ENCODE data around the gene DCC.

The DCC gene

DNA sequence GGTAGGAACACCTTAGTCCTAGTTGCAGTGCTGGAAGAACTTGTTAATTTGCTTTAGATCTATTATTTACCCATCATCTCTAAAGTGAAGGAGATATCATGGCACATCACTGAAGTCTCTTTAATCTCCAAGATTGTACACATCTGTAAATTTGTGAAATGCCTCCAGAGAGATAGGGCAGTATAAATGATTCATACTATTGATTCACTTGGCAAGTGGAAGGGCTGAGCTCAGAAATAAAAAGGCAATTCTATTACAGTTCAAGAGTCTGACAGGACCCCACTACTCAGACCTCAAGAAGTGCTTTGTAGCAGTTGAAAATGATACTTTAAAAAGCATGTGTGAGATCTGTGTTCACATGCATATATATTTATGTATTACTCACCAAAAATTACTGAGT is 489.3 kb downstream of the DCC start:
- intact Hi-C loops (cut with DNase I): no loop called here
- DNase-seq: no peak

DNA sequence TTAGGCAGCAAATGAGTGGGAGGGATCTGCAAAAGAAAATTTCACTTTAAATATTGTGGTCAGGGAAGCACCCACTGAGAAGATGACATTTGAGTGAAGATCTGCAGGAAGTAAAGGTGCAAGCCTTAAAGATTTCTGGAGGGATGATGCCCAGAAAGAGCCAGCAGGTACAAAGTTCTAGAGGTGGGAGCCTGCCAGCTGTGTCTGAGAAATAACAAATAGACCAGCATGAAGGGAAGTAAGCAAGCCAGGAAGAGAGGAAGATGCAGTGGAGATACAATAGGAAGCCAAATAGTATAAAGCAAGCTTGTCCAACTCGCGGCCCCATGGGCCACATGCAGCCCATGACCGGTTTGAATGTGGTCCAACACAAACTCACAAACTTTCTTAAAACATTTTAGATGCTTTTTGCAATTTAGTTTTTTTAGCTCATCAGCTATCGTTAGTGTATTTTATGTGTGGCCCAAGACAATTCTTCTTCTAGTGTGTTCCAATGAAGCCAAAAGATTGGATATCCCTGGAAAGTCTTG is 489.9 kb downstream of the DCC start:
- intact Hi-C loops (cut with DNase I): no loop called here

DNA sequence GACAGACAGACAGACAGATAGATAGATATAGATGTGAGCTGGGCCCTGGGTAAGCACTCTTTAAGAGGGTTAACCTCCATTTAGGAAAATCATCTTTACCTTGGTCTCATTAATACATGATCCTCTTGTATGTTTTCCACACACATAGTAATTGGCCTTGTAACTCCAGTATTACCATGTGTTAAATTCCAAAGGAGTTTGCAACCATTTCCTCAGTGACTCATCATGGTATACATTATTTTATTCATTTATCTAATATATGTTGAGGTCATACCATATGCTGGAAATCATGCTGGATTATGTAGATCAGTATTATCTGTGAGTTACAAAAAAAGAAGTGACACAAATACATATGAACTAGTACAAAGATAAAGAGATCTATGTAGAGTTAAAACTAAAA is 504.3 kb downstream of the DCC start:
- no peak for DNase-seq
- intact Hi-C loops (cut with DNase I): no loop called here

More for the DNA sequence above, 489.9 kb downstream of the DCC start:
- no peak for DNase-seq

DNA sequence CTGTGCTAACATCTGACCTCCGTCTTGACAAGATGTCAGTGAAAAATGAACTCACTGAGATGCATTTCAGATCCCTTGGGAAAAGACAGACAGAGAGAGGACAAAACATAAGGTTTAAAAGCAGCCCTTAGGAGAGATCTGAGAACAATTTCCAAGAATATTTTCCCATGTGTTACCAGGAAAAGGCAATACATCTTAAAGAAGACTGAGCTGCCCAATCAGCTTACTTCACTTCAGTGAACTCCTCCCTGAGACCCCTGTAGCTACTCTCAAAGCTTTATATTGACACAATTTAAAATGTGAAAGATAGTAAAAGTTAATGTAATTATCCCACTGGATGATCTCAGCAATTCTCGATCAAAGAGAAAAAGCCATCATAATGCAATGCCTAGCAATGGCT is 505.0 kb downstream of the DCC start:
- DNase-seq: no peak
- intact Hi-C loops (cut with DNase I): no loop called here

DNA sequence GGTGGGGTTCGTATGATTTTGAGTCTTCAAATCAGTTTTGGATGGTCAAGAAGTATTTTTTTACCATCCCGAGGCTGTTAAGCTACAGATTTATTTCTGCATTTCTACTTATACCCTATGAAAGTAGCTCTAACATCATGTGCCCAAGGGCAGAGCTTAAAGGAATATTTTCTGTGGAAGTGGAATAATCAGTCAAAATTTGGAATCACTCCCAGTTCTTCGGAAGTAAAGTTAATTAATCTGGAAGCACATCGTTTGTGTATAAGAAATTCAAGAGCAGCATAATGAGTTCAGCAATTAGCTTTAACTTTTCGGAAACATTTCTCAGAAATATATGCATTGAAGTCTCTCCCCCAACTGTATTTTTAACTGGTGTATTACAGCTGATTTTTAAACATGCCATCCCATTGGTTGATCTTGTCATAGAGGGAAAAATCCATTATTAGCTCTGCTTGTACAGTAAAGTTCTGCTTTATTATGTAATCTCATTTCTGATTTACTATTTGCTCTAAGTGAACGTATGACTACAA is 510.1 kb downstream of the DCC start:
- no peak for DNase-seq
- intact Hi-C loops (cut with DNase I): no loop called here

DNA sequence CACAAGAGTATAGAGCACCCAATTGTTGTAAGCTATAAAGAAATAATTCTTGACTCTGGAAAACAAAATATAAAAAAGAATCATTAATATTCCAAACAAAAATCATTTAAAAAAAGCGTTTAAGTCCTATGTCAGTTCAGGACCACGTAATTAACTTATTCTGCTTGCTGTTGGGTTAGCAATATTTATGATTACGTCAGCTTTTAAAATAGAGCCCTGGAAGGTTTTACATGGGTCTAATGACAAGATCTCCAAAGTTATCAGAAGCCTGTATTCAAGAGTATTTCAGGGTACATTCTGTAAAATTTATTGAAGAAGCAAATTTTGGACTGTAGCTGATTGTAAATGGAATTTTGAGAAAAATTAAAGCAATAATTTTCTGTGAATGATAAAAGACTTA is 521.6 kb downstream of the DCC start:
- DNase-seq: no peak
- intact Hi-C loops (cut with DNase I): no loop called here

DNA sequence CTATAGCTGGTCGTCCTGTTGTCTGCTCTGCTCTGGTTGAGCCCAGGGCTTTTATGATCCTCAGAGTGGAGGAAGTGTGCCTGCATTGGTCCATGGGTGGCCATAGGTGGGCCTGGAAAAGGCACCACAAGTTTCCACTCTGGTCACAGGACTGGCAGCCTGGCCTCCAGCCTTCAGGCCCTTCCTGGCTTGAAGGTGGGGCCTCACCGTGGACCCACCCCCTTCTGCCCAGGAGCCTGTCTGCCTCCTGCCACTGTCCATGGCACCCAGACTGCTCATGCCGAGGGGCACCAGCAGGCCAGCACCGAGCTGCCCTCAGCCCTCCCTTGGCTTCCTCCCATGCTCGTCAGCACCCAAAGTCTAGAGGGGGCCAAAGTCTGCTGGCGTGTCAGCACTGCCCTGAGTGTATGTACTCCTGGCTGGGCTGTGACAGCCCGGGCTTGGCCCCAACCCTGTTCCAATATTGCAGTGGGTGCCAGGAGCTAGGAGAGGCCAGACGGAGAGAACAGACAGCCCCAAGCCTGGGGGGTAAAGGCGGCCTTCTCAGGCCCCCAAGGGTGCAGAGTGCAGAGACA is 529.4 kb downstream of the DCC start:
- intact Hi-C loops (cut with DNase I): no loop called here

DNA sequence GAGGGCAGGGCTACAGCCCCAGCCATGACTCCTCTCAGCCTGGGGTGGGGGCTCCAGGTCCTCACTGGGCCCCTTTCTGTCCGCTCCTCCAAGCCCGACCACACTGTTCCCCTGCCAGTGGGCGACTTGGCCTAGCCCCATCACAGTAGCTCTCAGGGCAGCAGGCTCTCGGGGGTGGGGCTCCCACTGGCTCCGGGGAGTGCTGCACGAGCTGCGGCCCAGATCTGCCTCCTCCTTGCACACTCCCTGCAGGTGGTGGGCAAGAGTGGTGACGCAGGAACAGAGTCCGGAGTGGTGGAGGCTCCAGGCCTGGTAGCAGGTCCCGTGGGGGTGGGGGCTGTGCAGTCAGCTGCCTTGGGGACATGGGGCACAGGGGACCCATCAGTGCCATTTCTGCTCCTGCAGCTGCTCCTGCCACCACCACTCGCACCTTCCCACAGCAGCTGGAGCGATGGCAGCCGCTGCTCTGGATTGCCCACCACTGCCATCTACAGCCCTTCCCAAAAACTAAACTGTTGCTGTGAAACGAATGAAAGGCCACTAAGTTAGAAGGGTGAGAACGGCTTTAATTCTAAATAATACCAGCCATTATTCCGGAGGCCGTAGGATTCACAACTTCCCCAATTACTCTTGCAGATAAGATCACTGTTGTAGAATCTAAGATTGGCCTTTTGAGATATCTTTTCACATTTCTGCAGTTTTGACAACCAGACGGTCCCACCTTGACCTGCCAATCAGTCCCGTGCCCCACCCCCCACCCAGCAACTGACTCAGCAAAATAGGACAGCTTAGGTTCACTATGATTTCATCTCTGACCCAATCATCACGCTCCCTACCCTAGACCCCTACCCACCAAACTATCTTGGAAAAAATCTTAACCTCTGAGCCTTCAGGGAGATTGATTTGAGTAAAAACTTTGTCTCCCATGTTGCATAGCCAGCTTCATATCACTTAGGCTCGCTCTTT is 530.2 kb downstream of the DCC start:
- DNase-seq: peak in 11 of 42 donors; percentile 2 to 45 (median 17)
- intact Hi-C loops (cut with DNase I): no loop called here

More for the DNA sequence above, 529.4 kb downstream of the DCC start:
- DNase-seq: no peak

DNA sequence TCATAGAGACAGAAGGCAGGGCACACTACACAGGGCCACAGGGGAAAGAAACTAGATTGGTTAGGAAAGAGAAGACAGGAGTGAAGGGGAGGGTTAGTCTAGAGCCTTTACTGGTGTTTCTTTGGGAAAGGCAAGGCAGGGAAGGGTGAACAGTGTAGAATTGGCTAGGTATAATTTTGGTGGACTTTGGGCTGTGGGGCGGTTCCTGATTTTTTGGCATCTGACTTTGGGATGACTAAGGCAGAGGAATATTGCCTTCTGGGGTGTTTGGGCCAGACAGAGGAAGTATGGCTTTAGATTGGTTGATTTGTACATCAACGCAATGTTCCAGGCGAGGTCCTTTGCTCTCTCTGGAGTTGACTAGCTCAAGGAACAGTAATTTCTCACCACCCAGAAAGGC is 534.8 kb downstream of the DCC start:
- DNase-seq: no peak
- intact Hi-C loops (cut with DNase I): no loop called here

DNA sequence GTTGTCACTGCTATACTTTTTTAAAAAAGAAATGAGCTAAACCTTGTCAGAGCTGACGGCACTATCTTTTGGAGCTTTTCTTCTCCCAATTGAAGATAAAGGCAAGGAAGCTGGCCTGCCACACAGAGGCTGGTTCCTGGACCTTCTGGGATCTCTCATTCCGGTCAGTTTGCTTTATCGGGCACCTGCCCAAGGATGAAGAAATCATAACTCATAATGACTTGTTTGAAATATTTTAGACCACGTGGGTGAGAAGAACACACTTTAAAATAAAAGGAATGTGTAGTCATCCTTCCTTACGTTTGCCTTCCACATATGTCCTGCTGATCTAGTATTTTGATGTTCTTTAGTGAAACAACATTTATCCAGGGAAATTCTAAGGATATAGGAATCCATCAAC is 535.7 kb downstream of the DCC start:
- intact Hi-C loops (cut with DNase I): no loop called here
- no peak for DNase-seq

DNA sequence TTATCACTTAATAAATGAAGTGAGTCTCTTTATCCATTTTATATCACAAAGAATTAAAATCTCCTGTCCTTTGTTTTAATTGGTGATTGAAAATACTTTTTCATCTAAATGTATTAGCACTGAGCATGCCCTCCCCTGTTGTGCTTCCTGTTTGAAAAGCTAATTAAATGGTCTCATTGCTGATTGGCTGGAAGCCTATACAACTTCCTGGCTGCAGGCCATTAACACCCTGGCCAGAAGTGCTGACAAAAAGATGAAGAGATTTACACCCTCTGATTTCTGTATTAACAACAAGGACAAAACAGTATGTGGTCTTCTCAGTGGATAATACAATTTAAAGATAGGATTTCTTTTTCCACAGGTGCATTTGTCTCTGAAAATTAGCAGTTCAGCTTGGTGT is 548.0 kb downstream of the DCC start:
- intact Hi-C loops (cut with DNase I): no loop called here
- DNase-seq: no peak

DNA sequence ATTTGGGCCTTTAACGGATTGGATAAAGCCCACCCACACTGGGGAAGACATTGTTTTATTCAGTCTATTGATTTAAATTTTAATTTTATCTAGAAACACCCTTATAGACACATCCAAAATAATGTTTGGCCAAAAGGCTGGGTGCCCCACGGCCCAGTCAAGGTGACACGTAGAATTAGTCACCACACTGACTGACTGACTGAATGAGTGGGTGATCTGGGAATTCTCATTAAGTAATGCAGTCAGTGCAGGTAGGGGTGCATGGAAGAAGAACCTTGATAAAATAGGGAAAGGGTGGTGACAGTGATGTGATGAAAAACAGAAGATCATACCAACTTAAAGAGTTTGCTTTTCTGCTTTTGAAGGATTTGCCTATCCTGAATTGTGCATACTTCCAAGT is 554.8 kb downstream of the DCC start:
- DNase-seq: peak in 10 of 42 donors; percentile 3 to 57 (median 26)
- intact Hi-C loops (cut with DNase I): no loop called here

DNA sequence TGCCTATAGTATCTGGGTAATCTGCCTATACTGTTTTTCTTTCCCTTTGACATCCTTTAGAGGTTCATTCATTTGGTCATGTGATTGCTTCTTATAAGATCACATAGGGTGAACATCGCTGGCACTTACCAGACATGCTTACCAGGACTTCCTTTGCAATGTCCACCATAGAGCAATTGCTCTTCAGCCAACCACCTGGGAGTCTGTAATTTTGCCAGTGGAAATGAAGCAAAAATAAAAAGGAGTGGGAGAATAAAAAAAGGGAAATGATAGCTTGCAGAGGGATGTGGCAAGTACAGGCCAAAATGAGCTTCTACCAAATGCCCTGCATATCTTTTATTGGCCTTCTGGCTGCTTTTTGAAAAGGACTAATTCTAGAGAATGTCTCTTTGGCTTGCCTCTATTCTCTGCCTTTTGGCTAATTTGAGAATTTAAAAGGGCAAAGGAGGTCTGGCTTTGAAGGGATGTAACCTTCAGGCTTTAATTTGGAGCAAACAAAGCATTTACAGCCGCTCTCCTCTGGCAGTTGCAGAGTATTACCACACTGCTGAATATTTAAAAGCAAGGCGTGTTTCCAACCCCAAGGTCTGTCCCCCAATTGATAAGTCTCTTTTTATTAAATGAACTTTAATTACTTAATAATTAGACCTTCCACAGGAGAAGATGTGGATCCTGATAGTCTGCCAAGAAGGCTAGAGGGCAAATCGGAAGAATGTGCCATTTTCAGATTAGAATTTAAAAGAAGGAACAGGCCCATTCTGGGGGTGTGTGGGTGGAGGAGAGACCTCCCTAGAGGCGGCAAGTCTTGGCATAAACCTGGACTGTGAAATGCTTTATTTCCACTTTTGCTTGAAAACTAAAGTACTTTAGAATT is 557.9 kb downstream of the DCC start:
- intact Hi-C loops (cut with DNase I): no loop called here
- DNase-seq: no peak

DNA sequence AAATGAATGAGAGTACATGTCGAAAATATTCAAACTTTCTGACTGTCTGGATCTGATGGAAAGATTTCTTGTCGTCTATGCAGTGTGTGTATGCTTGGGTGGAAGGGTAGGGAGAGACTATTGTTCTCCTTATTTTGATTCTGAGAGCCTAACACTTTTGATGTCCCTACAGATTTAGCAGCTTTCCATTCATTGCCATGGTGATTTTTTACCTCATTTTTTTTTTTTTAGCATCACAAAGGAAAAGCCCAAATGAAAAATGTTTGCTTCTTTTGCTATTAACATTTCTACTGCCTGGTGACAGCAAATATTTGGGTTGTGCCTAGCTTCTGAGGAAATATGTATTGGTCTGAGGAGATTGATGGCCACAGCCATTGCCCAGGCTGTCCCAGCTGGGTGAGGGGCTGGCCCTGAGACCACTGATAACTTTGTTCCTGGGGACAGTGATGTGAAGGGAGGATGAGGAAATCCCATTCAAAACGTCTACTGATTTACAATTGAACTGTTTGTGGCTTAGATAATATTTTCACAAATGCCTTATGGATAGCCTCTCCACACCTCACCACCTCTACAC is 558.6 kb downstream of the DCC start:
- DNase-seq: no peak
- intact Hi-C loops (cut with DNase I): no loop called here

DNA sequence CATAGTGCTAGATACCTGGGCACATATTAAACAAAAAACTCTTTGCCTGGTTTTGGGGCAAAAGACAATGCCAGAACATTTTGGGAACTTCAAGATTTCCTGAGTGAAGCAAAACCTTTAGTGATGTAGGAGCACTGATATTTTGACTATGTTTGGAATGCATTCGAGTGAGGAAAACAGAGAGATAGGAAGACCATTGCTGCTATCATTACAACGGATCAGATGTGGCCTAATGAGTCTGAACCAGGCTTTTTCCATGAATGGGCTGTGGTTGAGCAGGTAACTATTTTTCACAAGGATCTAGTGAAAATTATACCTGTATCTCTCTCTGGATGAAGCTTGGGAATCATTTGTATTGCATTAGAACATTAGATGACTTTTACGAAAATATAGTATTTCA is 562.2 kb downstream of the DCC start:
- no peak for DNase-seq
- intact Hi-C loops (cut with DNase I): loop anchor here (10.0 kb wide), 1 partner anchor 557 kb away; the partner anchor contains the start of gene DCC

DNA sequence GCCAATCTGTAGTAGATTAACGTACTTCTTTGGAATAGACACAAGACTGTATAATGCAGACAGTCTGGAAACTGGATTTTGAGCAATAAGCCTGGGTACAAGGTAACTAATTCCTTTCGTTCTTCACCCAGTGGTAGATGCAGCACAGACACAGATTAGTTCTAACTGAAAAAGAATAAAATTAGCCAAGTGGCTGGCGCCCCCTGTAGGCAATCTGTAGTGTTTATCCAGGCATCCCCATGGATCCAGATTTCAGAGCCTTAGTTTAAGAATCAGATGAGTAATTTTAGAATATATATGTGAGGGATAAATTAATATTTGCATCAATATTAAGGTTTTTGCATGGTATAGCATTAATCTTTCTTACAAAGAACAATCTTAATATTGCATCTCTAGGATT is 563.9 kb downstream of the DCC start:
- intact Hi-C loops (cut with DNase I): loop anchor here (10.0 kb wide), 1 partner anchor 559 kb away; the partner anchor contains the start of gene DCC
- DNase-seq: peak in 41 of 42 donors; percentile 26 to 88 (median 71)

DNA sequence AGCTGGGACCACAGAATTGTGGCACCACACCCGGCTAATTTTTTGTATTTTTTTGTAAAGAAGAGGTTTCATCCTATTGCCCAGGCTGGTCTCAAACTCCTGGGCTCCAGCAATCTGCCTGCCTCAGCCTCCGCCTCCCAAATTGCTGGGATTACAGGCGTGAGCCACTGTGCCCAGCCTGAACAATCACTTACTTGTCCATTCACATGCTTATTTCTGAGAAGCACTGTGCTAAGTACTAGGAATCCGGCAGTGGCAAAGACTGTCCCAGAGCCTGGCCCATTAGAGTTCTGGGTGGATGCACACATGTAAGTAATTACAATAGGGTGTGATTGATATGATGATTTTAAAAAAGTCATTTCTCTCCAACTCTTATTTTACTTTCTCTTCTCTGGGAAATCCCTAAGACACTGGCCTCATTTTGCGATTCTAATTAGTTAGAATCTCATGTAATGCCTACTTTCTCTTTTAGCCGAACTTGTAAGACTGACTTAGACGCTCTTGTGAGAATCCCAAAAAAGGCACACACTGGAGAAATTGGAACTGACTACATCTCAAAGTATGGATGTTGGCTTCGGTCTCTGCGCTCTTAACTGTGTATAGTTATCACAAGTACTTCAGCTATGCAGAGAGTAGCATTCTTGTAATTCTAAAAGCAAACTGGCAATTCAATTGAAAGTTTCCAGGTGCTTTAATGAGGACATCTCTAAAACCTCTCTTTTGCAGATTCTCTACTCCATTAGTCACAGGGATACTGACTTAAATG is 567.7 kb downstream of the DCC start:
- intact Hi-C loops (cut with DNase I): loop anchor here (10.0 kb wide), 1 partner anchor 563 kb away; the partner anchor contains the start of gene DCC
- DNase-seq: peak in 16 of 42 donors; percentile 4 to 60 (median 26)

DNA sequence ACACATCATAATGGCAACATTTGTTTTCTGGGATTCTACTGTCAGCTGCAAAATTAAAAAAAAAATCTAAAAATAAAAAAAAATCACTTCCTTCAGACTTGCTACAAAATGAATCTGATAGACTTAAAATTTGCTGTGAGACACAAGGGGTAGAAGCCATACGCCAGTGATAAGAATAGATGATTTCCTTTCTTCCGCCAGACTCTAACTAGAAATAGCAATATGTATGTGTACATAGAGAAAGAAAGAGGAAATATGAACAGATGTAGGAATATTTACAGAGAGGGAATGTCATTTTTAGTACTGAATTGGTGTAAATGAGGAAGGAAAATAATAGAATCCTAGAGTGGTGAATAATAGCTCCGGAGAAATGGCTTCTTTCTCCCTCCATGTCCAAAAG is 574.2 kb downstream of the DCC start:
- no peak for DNase-seq
- intact Hi-C loops (cut with DNase I): no loop called here
